ENCODE data around the gene CDK4.
A peak's percentile ranks its signal among the peaks of the same experiment; 100 is the strongest.

The CDK4 gene

DNA sequence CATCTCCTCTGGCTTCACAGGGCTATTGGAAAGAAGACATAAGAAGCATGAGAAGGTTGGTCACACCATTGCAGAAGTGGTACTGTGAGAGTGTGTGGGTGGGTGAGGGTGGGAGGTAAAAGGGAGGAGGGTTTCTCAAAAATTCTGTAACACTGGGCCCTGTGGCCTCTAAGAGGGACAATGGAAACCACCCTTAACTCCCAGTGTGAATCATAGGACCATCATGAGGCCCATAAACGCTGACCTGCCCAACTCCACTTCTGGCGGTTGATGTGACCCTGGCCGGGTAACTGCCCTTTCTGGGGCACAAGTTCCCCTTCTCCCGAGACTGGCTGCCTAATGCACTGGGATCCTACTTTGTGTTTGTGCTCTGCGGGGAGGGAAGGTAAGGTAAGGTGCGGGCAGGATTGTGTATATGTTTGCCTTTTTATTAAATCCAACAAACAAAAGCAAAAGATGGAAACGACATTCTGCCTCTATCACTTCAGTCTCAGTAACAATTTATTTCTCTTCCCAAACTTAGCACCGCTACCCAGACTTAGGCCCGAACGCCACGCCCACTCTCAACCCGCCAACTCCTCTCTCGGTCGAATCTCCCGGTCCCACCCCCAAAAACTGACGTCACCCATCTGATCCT, 19.2 kb upstream of the CDK4 start:
- FAIRE-seq = peak; percentile 91

DNA sequence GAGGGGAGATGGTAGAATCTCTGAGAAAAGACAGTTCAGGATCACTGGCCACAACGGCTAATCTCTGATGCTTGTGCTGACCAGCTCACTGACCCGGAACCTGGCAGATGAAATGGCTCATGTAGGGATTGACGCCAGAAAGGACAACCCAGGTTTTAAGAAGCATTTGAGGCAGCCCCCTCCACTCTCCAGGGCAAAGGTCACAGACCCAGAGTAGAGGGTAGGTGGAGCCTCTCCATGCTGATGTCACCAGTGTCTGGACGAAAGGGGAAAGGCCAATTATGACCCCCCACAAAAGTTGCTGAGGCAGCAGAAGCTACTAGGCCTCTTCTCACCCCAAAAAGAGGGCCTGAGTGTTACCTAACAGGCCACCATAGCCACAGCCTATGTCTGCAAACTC, 18.6 kb upstream of the CDK4 start:
- no peak for FAIRE-seq

DNA sequence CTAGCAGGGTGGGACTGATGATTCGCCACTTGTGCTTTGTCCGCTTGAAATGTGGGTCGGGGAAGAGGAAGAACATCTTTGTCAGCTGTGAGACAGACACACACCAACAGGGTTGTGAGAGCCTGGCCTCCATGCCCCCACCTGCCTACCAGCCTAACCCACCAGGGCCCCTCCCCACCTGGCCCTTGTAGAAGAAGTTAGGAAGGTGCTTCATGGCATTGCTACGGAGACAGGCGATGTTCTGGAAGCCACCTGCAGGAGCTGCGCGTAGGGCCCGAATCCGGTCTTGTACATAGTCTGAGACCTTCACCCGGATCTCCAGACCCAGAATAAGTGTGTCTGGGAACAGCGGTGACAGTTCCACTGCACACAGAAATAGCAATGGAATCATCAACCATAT, 17.5 kb upstream of the CDK4 start:
- FAIRE-seq = no peak

GRCh38 chr12:57767876-57768275, 15.8 kb upstream of the CDK4 start:
- no peak for FAIRE-seq

GRCh38 chr12:57767305-57767698, 15.2 kb upstream of the CDK4 start:
- FAIRE-seq = no peak

- no peak for FAIRE-seq
Measured at GRCh38 chr12:57766464-57767304, 14.6 kb upstream of the CDK4 start, which contains the start of gene CYP27B1. Gene CYP27B1, minus strand, starts transcription at chr12:57767078. Its CDS starts 37 bp downstream, at chr12:57767041.

DNA sequence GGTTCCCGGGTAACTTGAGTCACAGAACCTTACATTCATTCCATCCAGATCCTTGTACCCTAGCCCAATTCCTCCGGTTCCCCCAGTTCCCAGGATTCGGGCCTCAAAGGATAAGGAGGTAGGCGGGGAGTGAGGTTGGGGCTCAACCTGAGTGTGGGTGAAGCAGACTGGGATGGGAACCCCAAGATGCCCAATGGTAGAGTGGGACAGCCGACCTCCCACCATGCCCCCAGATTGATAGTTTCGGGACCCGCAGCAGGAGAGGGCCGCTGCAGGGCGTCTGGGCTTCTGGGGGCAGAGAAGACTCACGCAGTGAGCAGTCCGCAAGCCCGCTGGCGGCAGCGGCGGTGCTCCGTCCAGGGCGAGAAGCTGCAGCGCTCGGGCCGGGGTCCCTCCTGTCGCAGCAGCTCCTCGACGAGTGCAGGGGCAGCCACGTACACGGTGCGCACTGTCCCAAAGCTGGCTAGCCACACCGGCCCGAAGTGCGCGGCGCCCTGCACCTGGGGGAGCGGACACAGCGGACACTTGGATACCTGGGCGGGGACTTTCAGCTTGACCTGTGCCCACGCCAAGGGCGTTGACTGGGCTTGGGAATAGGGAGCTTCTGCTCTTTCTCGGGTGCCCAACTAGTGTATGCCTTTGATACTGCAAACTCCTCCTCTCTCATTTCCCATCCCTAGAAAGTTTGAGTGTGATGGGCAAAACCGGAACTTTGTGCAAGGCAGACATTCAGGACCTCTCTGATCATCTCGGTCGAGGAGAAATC, 13.8 kb upstream of the CDK4 start:
- FAIRE-seq = no peak

- FAIRE-seq = no peak
Measured at GRCh38 chr12:57765003-57765697, 13.0 kb upstream of the CDK4 start.

- no peak for FAIRE-seq
Measured at GRCh38 chr12:57764662-57765002, 12.5 kb upstream of the CDK4 start.

DNA sequence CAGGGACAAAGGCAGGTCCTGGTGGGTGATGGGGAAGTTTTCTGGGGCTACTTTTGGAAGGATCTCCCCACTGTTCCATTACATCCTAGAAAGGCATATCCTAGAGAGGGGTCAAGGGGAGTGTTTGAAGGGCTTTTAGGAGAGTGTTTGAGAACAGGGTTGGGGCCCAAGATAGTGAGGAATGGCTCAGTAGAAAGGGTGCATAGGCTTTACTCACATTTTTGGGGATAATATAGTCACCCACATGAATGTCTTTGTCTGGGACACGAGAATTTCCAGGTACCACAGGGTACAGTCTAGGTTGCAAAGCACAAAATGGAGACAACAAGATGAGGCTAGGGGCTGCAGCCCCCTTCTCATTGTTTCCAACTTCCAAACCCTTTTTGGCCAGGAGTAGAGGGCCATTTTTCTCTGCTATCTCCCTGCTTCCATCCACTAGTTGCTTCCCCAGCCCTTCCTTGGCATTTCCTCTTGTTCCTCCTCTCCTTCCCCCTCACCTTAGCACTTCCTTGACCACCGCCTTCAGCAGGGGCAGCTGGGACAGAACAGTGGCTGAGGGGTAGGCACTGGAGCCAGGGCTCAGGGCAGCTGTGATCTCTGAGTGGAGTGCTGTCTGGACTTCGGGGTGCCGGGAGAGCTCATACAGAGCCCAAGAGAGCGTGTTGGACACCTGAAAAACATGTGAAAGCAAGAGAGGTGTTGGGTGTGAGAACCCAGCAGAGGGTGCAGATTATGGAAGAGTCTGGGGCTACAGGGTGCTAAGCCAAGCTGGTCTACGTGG, 12.0 kb upstream of the CDK4 start:
- no peak for FAIRE-seq

GRCh38 chr12:57762463-57762862, 10.4 kb upstream of the CDK4 start:
- no peak for FAIRE-seq

- no peak for FAIRE-seq
Measured at GRCh38 chr12:57761391-57761998, 9.4 kb upstream of the CDK4 start.

DNA sequence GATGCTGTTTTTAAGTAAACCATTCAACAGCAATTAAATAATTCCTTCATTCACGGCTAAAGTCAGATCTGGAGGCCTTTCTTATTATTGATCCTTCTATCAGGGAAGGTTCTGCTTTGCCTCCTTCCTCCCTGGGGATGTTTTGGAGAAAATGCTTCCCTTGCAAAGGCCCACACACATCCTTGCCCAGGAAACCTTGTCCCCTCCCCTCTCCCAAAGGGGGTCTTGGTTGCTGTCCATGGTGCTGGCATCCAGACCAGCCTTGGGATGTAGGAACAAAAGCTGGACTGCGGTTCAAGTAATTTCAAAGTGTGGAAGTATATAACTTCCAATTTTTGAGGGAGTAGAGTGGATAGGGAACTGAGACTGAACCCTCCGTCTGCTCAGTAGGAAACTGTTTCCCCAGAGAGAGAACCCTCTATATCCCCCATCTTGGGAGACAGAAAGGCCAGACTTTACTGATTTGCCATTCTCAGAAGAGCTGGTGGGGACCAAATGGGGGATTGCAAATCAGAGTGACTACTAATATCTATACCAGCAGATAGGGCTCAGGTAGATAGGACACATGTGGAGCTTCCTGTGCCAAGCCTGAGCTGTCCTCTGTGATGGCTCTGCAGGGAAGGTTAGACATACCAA, 8.4 kb upstream of the CDK4 start:
- FAIRE-seq = no peak

DNA sequence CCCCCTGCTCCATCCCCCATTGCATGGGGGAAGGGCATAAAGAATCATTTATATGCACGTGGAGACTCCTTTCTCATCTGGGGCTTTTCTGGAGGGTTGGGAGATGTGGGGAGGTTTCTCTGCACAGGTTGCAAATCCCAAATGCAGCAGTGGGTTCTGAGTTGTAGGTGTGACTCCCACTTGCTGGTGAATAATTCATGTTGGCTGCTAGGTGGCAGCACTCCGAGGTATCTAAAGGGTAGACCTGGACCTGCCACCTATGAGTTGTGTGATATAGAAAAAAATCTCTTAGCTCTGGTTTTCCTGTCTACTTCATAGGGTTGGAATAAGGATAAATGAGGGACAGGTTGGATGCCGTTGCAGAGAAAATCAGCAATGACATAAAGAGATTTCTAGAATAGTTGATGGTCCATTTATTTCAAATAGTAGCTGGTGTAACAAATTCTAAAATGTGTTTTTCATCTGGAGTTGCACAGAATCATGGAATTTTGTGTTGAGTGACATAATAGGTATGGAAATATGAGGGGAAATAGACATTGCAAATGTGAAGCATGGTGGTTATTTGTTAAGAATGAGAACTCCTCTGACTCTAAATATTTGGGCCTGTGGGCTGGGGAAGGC, 7.4 kb upstream of the CDK4 start:
- FAIRE-seq = peak; percentile 81

DNA sequence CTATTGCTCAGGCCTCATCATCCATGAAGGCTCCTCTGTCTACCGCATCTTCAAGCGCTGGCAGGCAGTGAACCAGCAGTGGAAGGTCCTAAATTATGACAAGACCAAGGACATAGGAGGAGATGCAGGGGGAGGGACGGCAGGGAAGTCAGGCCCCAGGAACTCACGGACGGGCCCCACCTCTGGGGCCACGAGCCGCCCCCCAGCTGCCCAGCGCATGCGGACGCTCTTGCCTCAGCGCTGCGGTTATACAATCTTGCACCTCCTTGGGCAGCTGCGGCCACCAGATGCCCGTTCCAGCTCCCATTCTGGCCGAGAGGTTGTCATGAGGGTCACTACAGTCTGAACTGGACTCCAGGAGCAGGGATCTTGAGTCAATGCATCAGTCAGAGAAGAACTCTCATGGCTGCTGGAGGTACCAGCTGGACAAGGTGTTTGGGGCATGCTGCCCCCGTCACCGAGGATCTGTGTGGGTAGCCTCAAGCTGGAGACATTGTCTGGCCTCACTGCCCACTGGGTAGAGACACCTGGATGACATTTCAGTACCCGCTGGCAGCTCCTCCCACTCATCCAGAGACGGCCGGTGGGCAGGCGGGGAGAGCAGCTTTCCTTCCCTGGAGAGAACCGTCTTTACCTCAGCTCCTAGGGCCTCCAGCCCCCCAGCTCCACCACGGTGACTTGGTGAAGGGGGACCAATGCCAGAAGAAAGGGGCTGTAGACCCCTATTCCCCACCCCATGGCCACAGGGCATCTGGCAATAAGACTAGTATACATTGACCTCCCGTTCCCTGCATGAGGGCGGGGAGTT, 6.6 kb upstream of the CDK4 start:
- FAIRE-seq = no peak

DNA sequence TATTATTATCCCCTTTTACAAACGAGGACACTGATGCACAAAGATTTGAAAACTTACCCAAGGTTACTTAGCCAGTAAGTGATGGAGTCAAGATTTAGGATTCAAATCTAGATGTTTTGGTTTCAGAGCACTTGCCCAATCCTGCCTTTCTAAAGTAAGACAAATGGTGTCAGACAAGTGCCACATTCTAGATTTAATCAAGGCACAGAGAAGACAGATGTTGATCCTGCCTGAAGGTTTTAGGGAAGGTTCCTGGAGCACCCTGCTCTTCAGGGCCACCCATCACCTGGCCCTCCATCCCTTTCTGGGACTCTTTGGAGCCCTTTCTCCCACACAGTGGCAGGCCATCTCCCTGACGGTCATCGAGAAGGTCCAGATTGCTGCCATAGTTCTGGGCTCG, 5.7 kb upstream of the CDK4 start:
- no peak for FAIRE-seq

- FAIRE-seq = no peak
Measured at GRCh38 chr12:57756406-57757341, 4.6 kb upstream of the CDK4 start.

- no peak for FAIRE-seq
Measured at GRCh38 chr12:57755454-57756372, 3.6 kb upstream of the CDK4 start.

Measured in G401.6 (cell line).